Measurements from ENCODE around the gene CR1L. TPM values are rescaled to one million over a fixed set of nuclear protein-coding genes. Genes with fewer than 3 reads are reported as not detected.
"Not testable (repeated sequence)": the region's sequence is repeated elsewhere in the genome, so short reads cannot be mapped to it uniquely, and the experiment has no call there.

CR1L gene
- total and polyA plus RNA-seq, 10 donors: 0.63 to 7.1 (median 1.3) TPM

- no peak for DNase-seq
- Histone ChIP-seq H3K4me3 (no peak overlapping the region), H3K27me3 (replicated peaks in 1 of 7) (peaks cover 0 to 44% (median 17%) of the 10 kb centered on the region in 7 donors), H3K4me1 (peaks cover 0 to 19% (median 9%) of the 10 kb centered on the region in 6 donors), H3K9me3 (no peaks in the 10 kb centered on the region), H3K27ac (no peak overlapping the region), H3K36me3 (no peaks in the 10 kb centered on the region)
- intact Hi-C loops (cut with DNase I; ENCODE audit: low total_unique reads): no loop called here
- TF ChIP-seq CTCF (IDR thresholded peaks at IDR 0.05 in 8 of 11, conservative IDR thresholded peaks at IDR 0.05 in 3 of 11) (no peak), POLR2A (IDR thresholded peaks at IDR 0.05) (no peak), POLR2AphosphoS5 (IDR thresholded peaks at IDR 0.05) (no peak)
- WGBS, 5 donors: 64 to 83% (median 69%) methylated on average over 6 of the region's 6 CpGs
Measured at GRCh38 chr1:207673399-207673798, 28.5 kb downstream of the CR1L start.

- peaks cover 0 to 16% (median 0%) of the 10 kb centered on the region in 7 donors for H3K27me3 ChIP-seq (replicated peaks in 1 of 7)
- intact Hi-C loops (cut with DNase I; ENCODE audit: low total_unique reads): no loop called here
- no peak for DNase-seq
- H3K4me1 ChIP-seq: no peaks in the 10 kb centered on the region
- WGBS, 5 donors: 71 to 84% (median 81%) methylated on average over 4 of the region's 4 CpGs
- H3K27ac ChIP-seq: no peak overlapping the region
- TF ChIP-seq CTCF (IDR thresholded peaks at IDR 0.05 in 8 of 11, conservative IDR thresholded peaks at IDR 0.05 in 3 of 11) (no peak), POLR2A (IDR thresholded peaks at IDR 0.05) (no peak), POLR2AphosphoS5 (IDR thresholded peaks at IDR 0.05) (no peak)
- H3K36me3 ChIP-seq: no peaks in the 10 kb centered on the region
- no peak overlapping the region for H3K4me3 ChIP-seq
- H3K9me3 ChIP-seq: no peaks in the 10 kb centered on the region
Measured at GRCh38 chr1:207676153-207676552, 31.2 kb downstream of the CR1L start.

GRCh38 chr1:207680590-207681388 lies 35.9 kb downstream of the CR1L start:
- DNase-seq; H3K27ac ChIP-seq; H3K36me3 ChIP-seq; H3K9me3 ChIP-seq; H3K4me3 ChIP-seq; H3K27me3 ChIP-seq (replicated peaks in 1 of 7); intact Hi-C loops (cut with DNase I; ENCODE audit: low total_unique reads); H3K4me1 ChIP-seq: not testable (repeated sequence)
- 61 to 73% (median 66%) methylated on average over 6 of the region's 6 CpGs for WGBS, 5 donors

- intact Hi-C loops (cut with DNase I; ENCODE audit: low total_unique reads); H3K36me3 ChIP-seq; H3K27me3 ChIP-seq (replicated peaks in 1 of 7); H3K9me3 ChIP-seq; H3K4me1 ChIP-seq; DNase-seq; H3K4me3 ChIP-seq; H3K27ac ChIP-seq: not testable (repeated sequence)
- WGBS, 5 donors: 82 to 91% (median 90%) methylated on average over 6 of the region's 6 CpGs
Measured at GRCh38 chr1:207682872-207683434, 38.0 kb downstream of the CR1L start.

- intact Hi-C loops (cut with DNase I; ENCODE audit: low total_unique reads); H3K4me3 ChIP-seq: not testable (repeated sequence)
Measured at GRCh38 chr1:207690551-207690950, 45.6 kb downstream of the CR1L start.

More at GRCh38 chr1:207690551-207690950, 45.6 kb downstream of the CR1L start:
- not testable (repeated sequence) for H3K9me3 ChIP-seq; H3K36me3 ChIP-seq; DNase-seq; H3K27ac ChIP-seq; H3K27me3 ChIP-seq (replicated peaks in 1 of 7); H3K4me1 ChIP-seq
- WGBS, 5 donors: 88 to 97% (median 92%) methylated on average over 4 of the region's 4 CpGs
